Activated CD8-positive, alpha-beta memory T cell treated with anti-CD3 and anti-CD28 coated beads, Interleukin-2, amount 10 ng/mL, durations not matched to agents 7 days and 5 days (primary cell): Measurements from ENCODE around the gene SHE. TPM values are rescaled to one million over a fixed set of nuclear protein-coding genes. Genes with fewer than 3 reads are reported as not detected.

Experiments
- ATAC-seq: fragments of 150-1000 bp; cut with Tn5 transposase; one replicate; pipeline ENCODE4 v1.10.0; 2021; ENCODE audit warnings: moderate library complexity
- CTCF ChIA-PET: fragments of 350-600 bp; sonication (Branson Sonifier 250); formaldehyde crosslinking; loops from one replicate; lab custom pipeline; 2021; ENCODE audit warnings: antibody characterized with exemption; lab: Charles Lee
- DNase-seq: peaks from one replicate; pipeline ENCODE4 v3.0.0-alpha.2; 2020
- H3K27ac Mint-ChIP-seq: one replicate; pipeline ENCODE4 v1.8.0; 2021; ENCODE audit warnings: mild to moderate bottlenecking, mixed read lengths
- H3K27me3 Mint-ChIP-seq: one replicate; pipeline ENCODE4 v1.8.0; 2021; ENCODE audit warnings: mixed read lengths
- H3K36me3 Mint-ChIP-seq: one replicate; pipeline ENCODE4 v1.8.0; 2021; ENCODE audit warnings: mild to moderate bottlenecking, mixed read lengths
- H3K4me1 Mint-ChIP-seq: one replicate; pipeline ENCODE4 v1.8.0; 2021; ENCODE audit warnings: mixed read lengths
- H3K4me3 Mint-ChIP-seq: one replicate; pipeline ENCODE4 v1.8.0; 2021; ENCODE audit warnings: mild to moderate bottlenecking, moderate library complexity, mixed read lengths
- H3K9me3 Mint-ChIP-seq: one replicate; pipeline ENCODE4 v1.8.0; 2022; ENCODE audit warnings: low read depth, mixed read lengths
- total RNA-seq, 2 experiments: library from RNA; stranded (reverse); gene quantifications; one replicate each; pipeline ENCODE4 v1.2.3, GENCODE V29; 2021

The SHE gene
- total RNA-seq, 2 experiments from 2014 or later, result not detected

GRCh38 chr1:154467434-154468102 is 34.6 kb downstream of the SHE start:
- Mint-ChIP-seq H3K36me3 (peaks cover 1% of the 10 kb centered on the region), H3K4me1 (peaks cover 46% of the 10 kb centered on the region), H3K27ac (no peak overlapping the region), H3K9me3 (no peaks in the 10 kb centered on the region), H3K4me3 (no peak overlapping the region), H3K27me3 (peaks cover 26% of the 10 kb centered on the region)
- DNase-seq (no peak), ATAC-seq (no peak)
- CTCF ChIA-PET, result interaction anchor here (0.6 to 6.0 kb wide), 6 partner anchors 13 to 618 kb away, joined by 3 to 43 read pairs (median 4); no protein-coding TSS in a partner anchor

DNA sequence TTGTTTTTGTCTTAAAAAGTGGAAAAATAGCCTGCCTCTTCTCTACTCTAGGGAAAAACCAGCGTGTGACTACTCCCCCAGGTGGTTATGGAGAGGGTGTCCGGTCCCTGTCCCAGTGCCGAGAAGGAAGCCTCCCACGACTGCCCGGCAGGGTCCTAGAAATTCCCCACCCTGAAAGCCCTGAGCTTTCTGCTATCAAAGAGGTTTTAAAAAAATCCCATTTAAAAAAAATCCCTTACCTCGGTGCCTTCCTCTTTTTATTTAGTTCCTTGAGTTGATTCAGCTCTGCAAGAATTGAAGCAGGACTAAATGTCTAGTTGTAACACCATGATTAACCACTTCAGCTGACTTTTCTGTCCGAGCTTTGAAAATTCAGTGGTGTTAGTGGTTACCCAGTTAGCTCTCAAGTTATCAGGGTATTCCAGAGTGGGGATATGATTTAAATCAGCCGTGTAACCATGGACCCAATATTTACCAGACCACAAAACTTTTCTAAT is 35.2 kb downstream of the SHE start:
- CTCF ChIA-PET, result interaction anchor here (0.6 to 6.0 kb wide), 7 partner anchors 13 to 806 kb away, joined by 3 to 43 read pairs (median 4); partner anchors contain the start of gene CLK2
- H3K27ac Mint-ChIP-seq, result no peak overlapping the region
- ATAC-seq (no peak), DNase-seq (no peak)
- no peaks in the 10 kb centered on the region for H3K9me3 Mint-ChIP-seq
- peaks cover 47% of the 10 kb centered on the region for H3K4me1 Mint-ChIP-seq
- H3K27me3 Mint-ChIP-seq, result peaks cover 26% of the 10 kb centered on the region
- no peak overlapping the region for H3K4me3 Mint-ChIP-seq
- H3K36me3 Mint-ChIP-seq, result peaks cover 1% of the 10 kb centered on the region

- no peak overlapping the region for H3K27ac Mint-ChIP-seq
- DNase-seq (no peak), ATAC-seq (no peak)
- peaks cover 1% of the 10 kb centered on the region for H3K36me3 Mint-ChIP-seq
- peaks cover 26% of the 10 kb centered on the region for H3K27me3 Mint-ChIP-seq
- no peaks in the 10 kb centered on the region for H3K9me3 Mint-ChIP-seq
- H3K4me3 Mint-ChIP-seq, result no peak overlapping the region
- peaks cover 47% of the 10 kb centered on the region for H3K4me1 Mint-ChIP-seq
- CTCF ChIA-PET, result interaction anchor here (1.0 to 6.0 kb wide), 3 partner anchors 14 to 131 kb away, joined by 3 to 43 read pairs (median 3); no protein-coding TSS in a partner anchor
Measured at GRCh38 chr1:154466206-154466605, 36.0 kb downstream of the SHE start.

- CTCF ChIA-PET, result interaction anchor here (1.0 to 6.0 kb wide), 3 partner anchors 15 to 131 kb away, joined by 3 to 43 read pairs (median 3); no protein-coding TSS in a partner anchor
- H3K27me3 Mint-ChIP-seq, result peaks cover 26% of the 10 kb centered on the region
- no peak overlapping the region for H3K4me3 Mint-ChIP-seq
- no peak for DNase-seq
- ATAC-seq, result no peak
- H3K36me3 Mint-ChIP-seq, result peaks cover 1% of the 10 kb centered on the region
- no peak overlapping the region for H3K27ac Mint-ChIP-seq
- H3K9me3 Mint-ChIP-seq, result no peaks in the 10 kb centered on the region
- H3K4me1 Mint-ChIP-seq, result peaks cover 47% of the 10 kb centered on the region
Measured at GRCh38 chr1:154465621-154466195, 36.5 kb downstream of the SHE start.

DNA sequence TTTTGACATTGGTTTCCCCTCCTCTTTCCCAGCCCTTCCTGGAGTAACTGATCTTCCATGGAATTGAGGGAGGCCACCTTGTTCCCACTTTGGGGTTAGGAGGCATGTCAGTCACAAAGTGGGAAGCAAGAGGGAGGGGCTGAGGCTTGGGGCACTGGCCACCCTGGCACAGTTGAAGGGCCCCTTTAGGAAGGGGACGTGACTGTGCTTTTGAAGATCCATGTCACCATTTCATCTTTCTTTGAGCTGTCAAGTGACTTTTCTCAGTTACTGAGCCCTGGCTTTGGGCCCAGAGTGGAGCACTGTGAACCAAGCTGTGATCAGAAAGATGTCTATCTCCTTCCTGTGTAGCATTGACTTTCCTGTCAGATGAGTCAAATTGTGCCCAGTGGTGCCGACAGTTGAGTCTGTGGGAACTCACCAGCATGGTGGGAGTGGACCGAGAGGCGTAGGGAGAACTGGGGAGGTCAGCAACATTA is 38.7 kb downstream of the SHE start:
- Mint-ChIP-seq H3K9me3 (no peaks in the 10 kb centered on the region), H3K27ac (peak overlapping the region; percentile 69), H3K4me3 (no peak overlapping the region), H3K27me3 (peaks cover 28% of the 10 kb centered on the region), H3K36me3 (peaks cover 1% of the 10 kb centered on the region), H3K4me1 (peaks cover 47% of the 10 kb centered on the region)
- ATAC-seq, result peak; percentile 96
- CTCF ChIA-PET, result interaction anchor here (1.4 to 6.0 kb wide), 6 partner anchors 11 to 111 kb away, joined by 3 to 43 read pairs (median 8); no protein-coding TSS in a partner anchor
- peak; percentile 84 for DNase-seq

GRCh38 chr1:154460695-154461260 is 41.4 kb downstream of the SHE start:
- Mint-ChIP-seq H3K36me3 (peaks cover 1% of the 10 kb centered on the region), H3K4me3 (no peak overlapping the region), H3K27me3 (peaks cover 24% of the 10 kb centered on the region), H3K27ac (no peak overlapping the region), H3K9me3 (no peaks in the 10 kb centered on the region), H3K4me1 (peaks cover 27% of the 10 kb centered on the region)
- ATAC-seq (no peak), DNase-seq (no peak)
- CTCF ChIA-PET, result interaction anchor here (0.9 to 1.2 kb wide), 2 partner anchors 19 to 32 kb away, joined by 3 to 4 read pairs; no protein-coding TSS in a partner anchor

- H3K36me3 Mint-ChIP-seq, result peaks cover 1% of the 10 kb centered on the region
Measured at GRCh38 chr1:154459080-154459479, 43.1 kb downstream of the SHE start.

GRCh38 chr1:154456631-154457030 is 45.6 kb downstream of the SHE start:
- no peak for DNase-seq
- CTCF ChIA-PET, result interaction anchor here (0.7 to 1.3 kb wide), 2 partner anchors 23 to 210 kb away, joined by 3 to 4 read pairs; no protein-coding TSS in a partner anchor
- Mint-ChIP-seq H3K4me3 (no peak overlapping the region), H3K27ac (no peak overlapping the region), H3K27me3 (peaks cover 43% of the 10 kb centered on the region), H3K4me1 (peaks cover 16% of the 10 kb centered on the region), H3K36me3 (no peaks in the 10 kb centered on the region), H3K9me3 (no peaks in the 10 kb centered on the region)
- ATAC-seq, result no peak

More at GRCh38 chr1:154459080-154459479, 43.1 kb downstream of the SHE start:
- Mint-ChIP-seq H3K4me3 (no peak overlapping the region), H3K4me1 (peaks cover 25% of the 10 kb centered on the region), H3K27ac (no peak overlapping the region), H3K9me3 (no peaks in the 10 kb centered on the region), H3K27me3 (peaks cover 20% of the 10 kb centered on the region)
- ATAC-seq (no peak), DNase-seq (no peak)
- CTCF ChIA-PET, result no interaction called here

DNA sequence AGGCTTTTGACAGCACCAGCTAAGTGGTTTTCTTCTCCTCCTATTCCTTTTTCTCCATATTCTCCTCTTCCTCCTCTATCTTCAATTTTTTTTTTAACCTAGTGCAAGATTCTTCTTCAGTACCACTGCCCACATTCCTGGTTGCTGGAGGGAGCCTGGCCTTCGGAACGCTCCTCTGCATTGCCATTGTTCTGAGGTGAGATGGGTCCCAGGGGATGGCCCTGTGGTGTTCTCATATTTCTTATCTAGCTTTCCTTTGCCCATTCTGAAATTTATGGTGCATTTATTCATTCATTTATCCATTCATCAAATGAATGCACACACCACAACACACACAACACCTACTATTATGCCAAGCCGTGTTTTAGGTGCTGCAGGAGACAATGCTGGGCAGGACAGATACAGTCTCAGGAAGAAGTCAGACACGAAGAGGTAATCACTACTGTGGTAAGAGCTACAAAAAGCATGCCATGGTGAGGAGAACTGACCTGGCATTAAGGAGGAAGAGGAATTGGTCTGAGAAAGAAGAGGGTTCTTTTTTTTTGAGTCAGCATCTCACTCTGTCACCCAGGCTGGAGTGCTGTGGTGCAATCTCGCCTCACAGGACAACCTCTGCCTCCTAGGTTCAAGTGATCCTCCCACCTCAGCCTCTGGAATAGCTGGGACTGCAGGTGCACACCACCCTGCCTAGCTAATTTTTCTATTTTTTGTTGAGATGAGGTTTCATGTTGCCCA is 47.7 kb downstream of the SHE start:
- Mint-ChIP-seq H3K27ac (no peak overlapping the region), H3K4me3 (no peak overlapping the region), H3K27me3 (peaks cover 51% of the 10 kb centered on the region), H3K4me1 (peaks cover 16% of the 10 kb centered on the region), H3K9me3 (no peaks in the 10 kb centered on the region), H3K36me3 (no peaks in the 10 kb centered on the region)
- CTCF ChIA-PET, result no interaction called here
- no peak for DNase-seq
- no peak for ATAC-seq

DNA sequence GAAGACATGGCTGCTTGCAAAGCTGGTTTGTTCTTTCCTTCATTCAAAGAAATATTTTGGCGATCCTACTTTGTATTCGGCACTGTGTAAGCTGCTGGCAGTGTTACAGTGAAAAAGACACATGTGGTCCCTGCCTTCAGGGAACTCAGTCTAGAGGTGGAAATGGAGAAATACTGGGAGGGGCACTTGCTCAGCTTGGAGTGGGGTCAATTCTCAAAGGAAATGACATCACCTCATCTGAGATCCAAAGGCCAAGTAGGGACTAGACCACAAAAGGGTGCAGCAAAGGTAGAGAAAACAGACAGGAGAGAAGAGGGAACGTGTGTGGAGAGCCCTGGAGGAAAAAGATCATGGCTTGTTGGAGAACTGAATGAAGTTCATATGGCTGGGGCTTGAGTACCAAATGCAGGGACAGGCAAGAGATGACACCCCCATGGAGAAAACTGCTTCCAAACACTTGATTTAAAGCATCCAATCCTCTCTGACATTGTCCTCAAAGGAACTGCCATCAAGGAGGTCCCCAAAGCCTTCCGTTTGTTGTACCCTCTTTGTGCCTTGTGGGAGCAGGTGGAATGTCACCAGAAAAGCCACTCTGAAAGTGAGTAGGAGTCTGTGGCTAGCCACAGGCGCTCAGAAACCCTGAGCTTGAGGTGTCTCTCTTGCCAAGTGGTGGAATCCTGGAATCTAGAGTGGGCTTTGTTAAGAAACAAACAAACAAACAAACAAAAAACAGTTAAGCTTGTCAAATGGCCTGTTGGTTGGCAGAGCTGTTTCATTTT is 48.4 kb downstream of the SHE start:
- H3K27ac Mint-ChIP-seq, result no peak overlapping the region
- H3K36me3 Mint-ChIP-seq, result no peaks in the 10 kb centered on the region
- H3K9me3 Mint-ChIP-seq, result no peaks in the 10 kb centered on the region
- H3K4me1 Mint-ChIP-seq, result peaks cover 16% of the 10 kb centered on the region
- H3K27me3 Mint-ChIP-seq, result peaks cover 55% of the 10 kb centered on the region
- CTCF ChIA-PET, result interaction anchor here (0.6 kb wide), 1 partner anchor 27 kb away, joined by 3 read pairs; no protein-coding TSS in a partner anchor
- ATAC-seq (no peak), DNase-seq (no peak)
- H3K4me3 Mint-ChIP-seq, result no peak overlapping the region

GRCh38 chr1:154453161-154453560 is 49.1 kb downstream of the SHE start:
- ATAC-seq, result no peak
- Mint-ChIP-seq H3K27me3 (peaks cover 60% of the 10 kb centered on the region), H3K27ac (no peak overlapping the region), H3K36me3 (no peaks in the 10 kb centered on the region), H3K4me1 (peaks cover 16% of the 10 kb centered on the region), H3K9me3 (no peaks in the 10 kb centered on the region), H3K4me3 (no peak overlapping the region)
- CTCF ChIA-PET, result interaction anchor here (0.6 kb wide), 1 partner anchor 27 kb away, joined by 3 read pairs; no protein-coding TSS in a partner anchor
- no peak for DNase-seq

DNA sequence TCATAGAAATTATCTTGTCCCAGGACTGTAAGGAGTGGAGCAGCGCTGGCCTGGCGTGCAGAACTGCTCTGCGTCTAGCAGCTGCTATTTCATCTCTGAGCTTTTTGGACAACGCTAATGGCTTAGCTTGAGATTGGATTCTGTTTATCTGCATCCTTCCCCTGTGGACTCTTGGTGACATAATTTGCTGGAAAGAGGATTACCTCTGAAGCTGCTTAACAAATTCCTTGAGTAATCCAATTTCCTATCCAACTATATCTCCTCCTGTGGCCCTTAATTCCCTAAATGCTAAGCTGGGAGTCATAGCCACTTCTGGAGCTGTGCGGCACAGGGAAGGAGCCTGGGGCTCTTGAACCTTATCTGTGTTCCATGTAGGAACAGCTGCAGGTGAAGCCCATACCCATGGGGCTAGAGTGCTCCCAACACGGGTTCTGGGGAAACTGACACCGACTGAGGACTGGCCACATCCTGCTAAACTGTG is 53.8 kb downstream of the SHE start:
- H3K27me3 Mint-ChIP-seq, result peaks cover 72% of the 10 kb centered on the region
- peaks cover 18% of the 10 kb centered on the region for H3K4me1 Mint-ChIP-seq
- H3K4me3 Mint-ChIP-seq, result no peak overlapping the region
- DNase-seq, result no peak
- ATAC-seq, result no peak
- CTCF ChIA-PET, result interaction anchor here (0.6 to 1.4 kb wide), 2 partner anchors 19 to 98 kb away, joined by 3 to 4 read pairs; no protein-coding TSS in a partner anchor
- no peak overlapping the region for H3K27ac Mint-ChIP-seq
- H3K9me3 Mint-ChIP-seq, result no peaks in the 10 kb centered on the region
- H3K36me3 Mint-ChIP-seq, result no peaks in the 10 kb centered on the region
